Measurements from ENCODE around the gene MARVELD1.

The MARVELD1 gene

DNA sequence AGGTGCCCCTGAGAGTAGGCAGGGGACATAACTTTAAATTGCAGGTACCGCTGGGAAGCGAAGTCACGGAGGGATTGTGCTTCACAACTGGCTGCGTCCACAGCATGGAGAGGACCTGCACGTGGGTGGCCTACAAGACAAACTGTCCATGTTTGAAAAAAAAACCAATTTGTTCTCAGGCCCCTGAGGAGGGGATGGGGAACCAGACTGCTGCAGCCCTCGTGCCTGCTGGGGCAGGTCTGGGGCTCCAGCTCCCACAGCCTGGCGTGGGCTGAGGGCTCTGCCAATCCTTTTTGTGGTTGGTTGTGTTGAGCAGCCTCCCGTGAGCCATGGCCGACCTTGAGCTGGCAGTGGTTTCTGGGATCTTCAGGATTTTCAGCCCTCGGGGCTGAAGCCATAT, 48.5 kb downstream of the MARVELD1 start:
- no peak overlapping the region for H3K4me3 ChIP-seq (ENCODE audit: low read length)
- TF ChIP-seq ZNF274 (IDR thresholded peaks at IDR 0.05; ENCODE audit: low read depth, low read length), result no peak

DNA sequence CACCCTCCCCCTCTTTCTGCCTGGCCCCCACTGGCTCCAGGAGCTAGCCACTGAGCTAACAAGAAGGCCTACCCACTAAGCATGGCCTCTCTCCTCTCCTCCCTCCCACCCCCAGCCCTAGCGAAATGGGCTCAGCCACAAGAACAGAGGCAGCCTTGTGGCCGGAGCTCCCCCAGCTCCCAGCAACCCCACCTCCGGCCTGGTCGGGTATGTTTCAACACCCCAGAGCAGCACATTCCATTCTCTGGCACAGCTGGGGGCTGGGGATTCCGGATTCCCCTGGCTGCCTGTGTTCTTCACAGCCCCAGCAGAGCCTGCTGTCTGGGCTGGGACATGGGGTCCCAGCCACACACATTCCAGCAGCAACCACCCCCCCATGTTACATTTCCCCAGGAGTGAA, 49.3 kb downstream of the MARVELD1 start:
- no peak for TF ChIP-seq ZNF274 (IDR thresholded peaks at IDR 0.05; ENCODE audit: low read depth, low read length)
- no peak overlapping the region for H3K4me3 ChIP-seq (ENCODE audit: low read length)

DNA sequence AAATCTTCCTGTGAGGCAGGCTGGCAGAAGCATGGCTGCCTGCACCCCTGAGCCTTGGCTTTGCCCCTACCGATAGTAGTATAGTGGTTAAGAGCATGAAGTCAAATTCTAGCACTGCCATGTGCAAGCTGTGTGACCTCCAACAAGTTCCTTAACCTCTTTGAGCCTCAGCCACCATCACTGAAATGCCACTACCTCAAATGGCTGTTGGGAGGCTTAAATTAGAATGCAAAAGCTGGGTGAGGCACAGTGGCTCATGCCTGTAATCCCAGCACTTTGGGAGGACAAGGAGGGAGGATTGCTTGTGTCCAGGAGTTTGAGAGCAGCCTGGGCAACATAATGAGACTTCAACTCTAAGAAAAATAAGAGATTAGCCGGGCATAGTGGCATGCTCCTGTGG, 49.9 kb downstream of the MARVELD1 start:
- TF ChIP-seq ZNF274 (IDR thresholded peaks at IDR 0.05; ENCODE audit: low read depth, low read length), result no peak
- no peak overlapping the region for H3K4me3 ChIP-seq (ENCODE audit: low read length)

DNA sequence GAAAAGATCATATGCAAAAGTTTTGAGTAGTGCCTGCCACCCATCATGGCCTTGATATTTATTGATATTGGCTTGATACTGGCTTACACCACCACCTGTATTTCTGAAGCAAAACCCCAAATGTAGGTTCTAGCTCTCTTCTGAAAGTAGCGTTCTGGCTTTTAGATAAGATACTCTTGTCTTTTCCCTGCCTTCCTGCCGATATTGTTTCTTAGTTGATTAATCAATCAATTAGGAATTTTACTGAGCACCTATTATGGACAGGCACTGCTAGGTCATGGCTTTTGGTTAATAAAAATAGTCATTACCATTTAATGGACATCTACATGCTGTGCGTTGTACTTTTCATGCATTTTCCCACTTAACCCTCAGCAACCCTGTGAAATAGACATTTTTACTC, 50.4 kb downstream of the MARVELD1 start:
- H3K4me3 ChIP-seq (ENCODE audit: low read length), result no peak overlapping the region
- no peak for TF ChIP-seq ZNF274 (IDR thresholded peaks at IDR 0.05; ENCODE audit: low read depth, low read length)

DNA sequence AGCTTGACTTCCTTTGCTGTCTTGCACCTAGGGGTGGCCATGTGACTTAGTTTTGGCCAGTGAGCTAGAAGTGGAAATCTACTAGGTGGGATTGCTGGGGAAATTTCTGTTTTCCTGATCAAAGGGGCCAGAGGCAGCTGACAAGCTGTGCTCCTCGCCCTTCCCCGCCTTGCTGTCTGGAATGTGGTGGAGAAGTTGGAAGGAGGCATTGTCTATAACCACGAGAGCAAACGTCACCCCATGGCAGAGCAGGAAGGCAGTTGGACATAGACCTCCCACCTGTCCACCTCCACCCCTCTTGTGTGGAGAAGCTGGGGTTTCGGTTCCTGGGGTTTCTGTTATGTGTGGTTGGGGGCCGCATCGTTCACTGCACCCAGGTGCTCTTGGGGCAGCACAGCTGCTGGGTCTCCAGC, 51.0 kb downstream of the MARVELD1 start:
- TF ChIP-seq ZNF274 (IDR thresholded peaks at IDR 0.05; ENCODE audit: low read depth, low read length), result no peak
- H3K4me3 ChIP-seq (ENCODE audit: low read length), result no peak overlapping the region

DNA sequence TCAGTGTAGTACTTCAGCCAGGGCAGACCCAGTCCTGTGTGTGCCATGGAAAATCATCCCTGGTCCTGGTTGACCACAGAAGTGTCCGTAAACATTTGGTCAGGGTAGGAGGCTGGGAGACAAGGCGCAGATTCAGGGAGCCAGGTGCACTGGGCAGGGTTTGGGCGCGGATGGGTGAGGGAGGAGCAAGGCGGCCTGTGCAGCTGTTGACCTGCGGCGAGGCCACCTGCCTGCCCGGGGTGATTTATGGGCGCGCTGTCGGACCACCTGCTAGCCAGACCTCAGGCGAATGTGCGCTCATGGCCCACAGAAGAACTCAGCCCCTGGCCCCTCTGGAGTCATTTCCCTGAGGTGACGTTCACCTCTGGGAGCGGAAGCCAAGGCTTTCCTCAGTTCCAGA, 51.7 kb downstream of the MARVELD1 start:
- no peak overlapping the region for H3K4me3 ChIP-seq (ENCODE audit: low read length)

DNA sequence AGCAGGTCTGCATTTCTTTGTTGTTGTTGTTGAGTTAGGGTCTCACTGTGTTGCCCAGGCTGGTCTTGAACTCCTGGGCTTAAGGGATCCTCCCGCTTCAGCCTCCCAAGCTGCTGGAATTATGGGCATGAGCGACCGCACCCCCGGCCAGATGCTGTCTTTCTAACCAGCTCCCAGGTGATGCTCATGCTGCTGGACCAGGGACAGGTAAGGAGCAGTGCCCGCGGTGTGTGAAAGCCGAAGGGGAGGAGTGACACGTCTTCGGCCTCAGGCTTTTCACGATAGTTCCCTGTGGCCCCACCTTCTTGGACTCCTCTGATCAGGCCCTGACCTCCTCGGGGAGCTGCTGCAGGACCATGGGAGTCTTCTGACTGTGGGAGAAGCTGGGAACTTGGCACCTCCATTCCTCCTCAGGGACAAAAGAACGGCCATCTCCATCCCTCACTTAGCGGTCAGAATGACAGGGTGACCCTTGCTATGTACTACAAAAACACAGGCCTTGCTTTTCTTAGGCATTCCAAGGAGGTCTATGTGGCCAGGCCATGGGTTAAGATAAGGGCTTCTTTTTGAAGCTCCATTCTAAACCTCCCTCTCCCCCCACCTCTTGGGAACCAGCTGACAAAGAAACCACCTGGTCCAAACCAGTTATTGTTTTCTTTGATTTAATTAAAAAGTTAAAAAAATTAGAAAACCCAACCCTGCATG, 52.7 kb downstream of the MARVELD1 start:
- H3K4me3 ChIP-seq (ENCODE audit: low read length), result no peak overlapping the region
- no peak for TF ChIP-seq ZNF274 (IDR thresholded peaks at IDR 0.05; ENCODE audit: low read depth, low read length)

More for the DNA sequence above, 51.7 kb downstream of the MARVELD1 start:
- TF ChIP-seq ZNF274 (IDR thresholded peaks at IDR 0.05; ENCODE audit: low read depth, low read length), result no peak

DNA sequence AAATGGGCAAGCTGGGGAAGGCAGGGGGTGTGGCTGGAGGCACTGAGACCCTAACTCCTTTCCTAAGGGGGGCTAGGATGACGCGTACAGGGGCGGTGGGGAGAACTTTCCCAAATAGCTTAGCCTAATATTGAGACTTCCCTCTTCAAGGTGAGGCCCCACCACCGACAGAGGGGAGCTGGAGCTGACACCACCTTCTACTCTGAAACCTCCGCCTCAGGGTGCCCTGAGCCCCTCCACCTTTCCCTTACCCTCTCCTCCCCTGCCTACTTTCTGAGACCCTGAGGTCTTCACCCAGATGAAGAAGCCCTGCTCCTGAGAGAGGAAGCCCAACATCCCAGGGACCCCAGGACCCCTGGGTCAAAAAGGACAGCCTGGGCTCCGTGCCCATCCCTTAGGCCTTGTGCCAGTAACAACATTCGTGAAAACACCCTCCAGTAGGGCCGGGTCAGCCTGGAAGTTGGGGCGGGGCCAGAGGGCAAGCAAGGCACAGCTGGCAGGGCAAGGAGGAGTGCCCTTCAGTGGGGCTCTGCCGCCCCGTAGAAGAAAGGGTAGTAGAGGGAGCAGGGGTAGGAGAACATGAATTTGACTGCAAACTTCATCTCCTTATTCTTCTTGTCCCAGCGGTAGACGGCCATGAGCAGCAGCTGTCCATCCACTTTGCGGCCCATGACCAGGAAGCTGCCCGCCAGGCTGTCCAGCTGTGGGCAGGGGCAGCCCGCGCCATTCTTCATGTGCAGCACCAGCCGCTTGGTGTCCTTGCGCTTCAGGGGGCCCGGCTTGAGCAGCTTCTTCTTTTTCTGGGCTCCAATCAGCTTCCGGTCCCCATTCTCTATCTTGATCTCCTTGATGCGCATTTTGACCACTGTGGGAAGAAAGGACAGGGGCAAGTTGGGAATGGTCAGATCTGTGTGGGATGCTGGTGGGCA, 53.7 kb downstream of the MARVELD1 start:
- no peak for TF ChIP-seq ZNF274 (IDR thresholded peaks at IDR 0.05; ENCODE audit: low read depth, low read length)
- no peak overlapping the region for H3K4me3 ChIP-seq (ENCODE audit: low read length)
